Fibroblast of skin of right biceps (primary cell): ENCODE measurements around the gene CCDC51.

ENCODE experiments used
- DNase-seq: peaks from one replicate; pipeline ENCODE4 v3.0.0-alpha.2; 2013

CCDC51 gene

DNA sequence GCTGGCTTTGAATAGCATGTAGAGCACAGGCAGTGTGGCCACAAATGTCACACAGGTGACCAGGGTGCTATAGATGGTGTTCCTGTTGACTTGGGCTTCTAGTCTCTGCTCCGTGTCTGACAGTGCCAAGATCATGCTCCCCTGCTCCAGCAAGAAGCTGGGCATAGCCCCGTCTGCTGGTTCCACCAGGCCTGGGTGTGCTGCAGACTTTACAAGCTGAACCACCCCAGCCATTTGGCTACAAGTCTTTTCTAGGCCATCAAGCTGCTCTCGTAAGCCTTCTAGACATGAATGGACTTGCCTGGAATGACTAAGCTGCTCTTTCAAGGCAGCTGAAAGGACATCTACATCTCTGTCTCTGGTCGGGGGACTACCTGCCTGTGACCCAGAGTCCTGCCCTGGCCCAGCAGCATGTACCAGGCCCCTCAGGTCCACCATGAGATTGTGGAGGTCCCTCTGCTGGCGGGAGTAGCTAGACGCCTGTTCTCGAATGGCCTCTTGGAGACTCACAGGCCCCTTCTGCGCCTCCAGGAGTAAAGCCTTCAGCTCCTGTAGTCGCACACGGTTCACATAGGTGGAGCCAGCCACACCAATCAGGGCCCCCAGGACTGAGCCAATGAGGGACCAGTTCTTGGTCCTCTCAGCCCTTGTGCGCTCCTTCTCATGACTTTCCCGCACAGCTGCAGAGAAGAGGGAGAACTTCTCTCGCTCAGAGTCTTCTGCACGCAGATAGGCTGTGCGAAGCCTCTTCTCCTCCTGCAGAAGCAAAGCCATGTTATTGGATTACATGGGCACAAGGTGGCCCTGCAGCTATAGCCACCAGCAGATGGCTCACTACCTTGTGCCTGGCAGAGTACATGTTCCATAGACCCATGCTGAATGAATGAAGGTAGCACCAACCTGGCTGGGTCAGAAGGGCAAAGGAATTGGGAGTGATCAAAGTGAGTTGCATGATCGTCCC, 7.2 kb downstream of the CCDC51 start:
- no peak for DNase-seq

DNA sequence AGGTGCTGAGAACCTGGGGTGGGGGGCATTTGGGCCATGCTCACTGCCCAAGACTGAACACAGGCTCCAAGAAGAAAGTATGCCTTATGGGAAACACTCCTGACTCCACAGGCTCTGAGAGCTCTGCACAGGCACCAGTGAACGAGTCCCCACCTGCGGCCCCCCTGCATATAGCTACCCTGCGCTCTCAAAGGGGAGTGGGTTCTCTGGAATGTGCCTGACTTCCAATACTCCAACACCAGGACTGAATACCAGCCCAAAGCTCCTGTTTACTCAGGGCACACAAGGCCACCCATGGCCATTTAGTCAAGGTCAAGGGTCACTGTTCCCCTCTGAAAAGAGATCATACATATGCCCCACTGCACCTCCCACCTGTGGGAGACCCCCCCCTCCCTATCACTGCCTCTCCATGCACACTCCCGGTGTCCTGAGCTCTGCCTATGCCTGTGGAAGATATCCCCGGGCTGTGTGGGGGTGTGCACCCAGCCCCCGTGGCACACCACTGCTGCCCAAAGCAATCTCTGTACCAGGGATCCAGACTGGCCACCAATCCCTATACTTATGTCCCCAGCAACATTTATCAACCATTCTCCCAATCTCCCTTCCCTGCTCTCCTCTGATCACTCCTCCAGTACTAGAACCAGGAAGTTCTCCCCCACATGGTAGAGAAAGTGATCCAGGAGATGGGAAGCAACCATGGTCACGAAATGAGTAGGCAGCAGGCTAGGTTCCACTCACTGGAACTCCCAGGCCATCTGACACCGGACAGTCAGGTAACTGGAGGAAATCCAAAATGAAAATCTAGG, 8.5 kb downstream of the CCDC51 start:
- DNase-seq = no peak

GRCh38 chr3:48430708-48431101, 9.2 kb downstream of the CCDC51 start:
- no peak for DNase-seq

- peak; percentile 66 for DNase-seq
Measured at GRCh38 chr3:48429960-48430707, 9.8 kb downstream of the CCDC51 start, which contains the start of gene PLXNB1. Gene PLXNB1 (minus strand): TSS chr3:48430086. CDS start chr3:48424611, 5,475 bp downstream.

GRCh38 chr3:48429317-48429959, 10.5 kb downstream of the CCDC51 start:
- peak; percentile 42 for DNase-seq

DNA sequence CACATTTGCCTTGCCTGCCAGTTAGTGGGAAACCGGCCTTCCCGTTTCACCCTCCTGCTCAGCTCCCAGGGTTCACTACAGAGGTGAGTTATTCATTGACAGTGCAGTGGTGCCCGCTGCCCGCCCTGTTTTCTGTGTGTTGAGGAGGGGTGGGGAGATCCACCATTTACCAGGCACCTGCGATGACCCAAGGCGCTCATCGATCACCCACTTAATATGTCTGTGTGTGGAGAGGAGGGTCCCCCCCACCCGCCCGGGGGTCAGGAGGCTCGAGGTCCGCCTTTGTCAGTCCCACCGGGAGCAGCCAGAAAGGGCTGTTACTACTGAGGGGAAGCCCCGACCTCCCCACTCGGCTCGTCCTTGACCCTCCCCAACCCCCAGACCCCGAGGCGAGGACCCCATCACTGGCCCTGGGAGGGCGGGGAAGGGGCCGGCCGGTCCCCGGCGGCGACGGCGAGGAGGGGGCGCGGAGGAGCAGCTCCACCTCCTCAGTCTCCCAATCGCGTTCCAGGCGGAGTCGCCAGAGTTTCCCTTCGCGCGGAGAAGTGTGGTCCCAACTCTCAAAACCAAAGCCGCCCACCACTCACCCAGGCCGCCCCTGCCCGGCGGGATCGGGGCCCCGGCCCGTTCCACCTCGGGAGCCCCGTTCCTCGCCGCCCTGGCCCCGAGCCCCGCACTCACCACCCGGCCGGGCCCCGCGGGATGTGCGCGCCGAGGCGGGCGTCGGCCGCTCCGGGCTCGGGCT, 11.2 kb downstream of the CCDC51 start:
- peak; percentile 37 for DNase-seq

DNA sequence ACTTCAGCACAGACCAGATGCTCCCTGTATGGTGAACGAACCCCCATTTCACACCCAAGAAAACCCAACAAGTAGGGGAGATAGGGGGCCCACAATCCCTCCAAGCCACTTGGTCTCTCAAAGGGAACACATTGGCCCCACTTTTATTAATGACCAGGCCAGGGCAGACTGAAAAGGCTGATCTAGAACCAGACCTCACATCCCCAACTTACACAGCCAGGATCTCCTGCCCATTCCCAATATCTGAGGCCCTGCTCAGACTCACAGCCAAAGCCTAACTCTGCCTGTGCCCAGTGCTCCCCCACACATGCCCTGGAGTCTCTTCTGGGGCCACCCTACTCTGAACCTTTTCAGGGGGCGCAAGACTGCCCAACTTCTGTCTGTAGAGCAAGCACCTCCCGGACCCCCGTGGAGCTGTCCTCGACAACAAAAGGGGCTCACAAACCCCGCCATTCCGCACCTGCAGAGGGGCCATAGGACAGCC, 11.8 kb downstream of the CCDC51 start:
- no peak for DNase-seq

GRCh38 chr3:48427630-48427962, 12.3 kb downstream of the CCDC51 start:
- DNase-seq = no peak

DNA sequence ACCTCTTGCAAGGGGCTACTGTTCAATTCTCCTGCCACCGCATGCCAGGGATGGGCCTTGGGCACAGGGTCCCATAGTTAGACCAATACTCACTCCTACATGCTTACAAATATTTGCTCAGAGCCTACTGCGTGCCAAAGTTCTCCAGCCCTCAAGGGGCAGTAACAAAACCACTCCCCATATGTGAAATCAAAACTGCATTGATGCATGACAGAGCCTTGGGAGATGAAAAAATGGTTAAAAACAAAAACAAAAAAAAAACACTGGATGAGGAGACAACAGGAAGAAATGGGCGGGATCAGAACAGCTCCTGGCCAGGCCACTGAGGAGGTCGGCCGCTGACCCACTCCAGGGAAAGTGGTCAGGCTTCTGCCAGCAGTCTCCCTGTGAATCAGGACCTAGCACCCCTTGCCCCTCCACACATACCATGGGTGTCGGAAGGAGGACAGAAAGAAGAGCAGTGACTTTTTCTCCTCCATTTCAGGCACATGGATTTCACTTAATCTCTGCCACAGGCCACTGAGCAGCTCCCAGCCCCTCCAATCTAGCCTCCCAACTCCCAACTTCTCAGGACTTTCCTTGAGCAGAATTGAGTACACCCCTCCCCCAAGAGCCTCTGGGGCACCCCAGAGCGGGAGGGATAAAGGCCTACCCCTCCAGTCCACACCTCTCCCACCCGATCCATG, 12.8 kb downstream of the CCDC51 start:
- no peak for DNase-seq

DNA sequence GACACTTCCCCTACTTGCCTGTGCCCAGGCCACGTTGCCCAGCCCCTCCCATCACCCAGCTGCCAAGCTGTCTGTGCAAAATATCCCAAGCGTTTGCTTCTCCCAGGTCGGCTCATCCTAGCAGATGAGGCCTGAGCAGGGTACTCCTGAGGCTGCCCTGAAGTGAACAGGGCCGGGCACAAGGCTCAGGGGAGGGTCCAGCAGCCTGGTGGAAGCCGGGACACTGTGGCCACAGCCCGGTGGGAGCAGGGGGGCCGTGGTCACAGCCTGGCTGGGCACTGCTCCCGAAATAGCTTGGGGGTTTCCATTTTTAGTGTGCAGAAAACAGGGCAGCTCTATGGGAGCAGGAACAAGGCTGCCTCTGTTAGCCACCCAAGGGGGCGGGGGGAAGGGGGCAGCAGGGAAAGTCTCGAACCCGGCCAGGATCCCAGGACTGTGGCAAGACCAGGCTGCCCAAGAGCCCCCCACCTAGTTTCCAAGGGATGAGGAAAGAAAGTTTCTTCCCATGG, 13.5 kb downstream of the CCDC51 start:
- no peak for DNase-seq

DNA sequence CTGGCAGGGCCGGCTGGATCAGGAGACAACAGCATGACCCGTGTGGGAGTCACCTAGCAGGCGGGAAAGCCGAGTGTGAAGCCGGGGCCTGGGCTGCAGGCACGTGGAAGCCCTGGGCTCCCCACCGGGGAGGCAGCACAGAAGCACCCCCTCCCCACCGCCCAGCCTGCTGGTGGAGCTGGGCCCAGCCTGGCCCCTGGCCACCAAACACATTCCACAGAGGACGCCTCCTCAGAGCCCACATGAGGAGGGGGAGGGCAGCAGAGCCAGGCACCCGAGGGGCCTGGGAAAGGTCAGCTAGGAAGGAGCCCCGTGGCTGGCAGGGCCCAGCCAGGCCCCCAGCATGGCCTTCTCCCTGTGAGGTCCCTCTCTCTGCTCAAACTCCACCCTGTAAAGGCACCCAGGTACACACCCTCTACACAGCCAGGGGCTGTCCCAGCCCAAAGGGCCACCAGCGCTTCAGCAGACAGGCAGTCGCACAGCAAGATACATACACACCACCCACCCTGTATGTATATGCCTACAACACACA, 14.6 kb downstream of the CCDC51 start:
- DNase-seq = no peak

DNA sequence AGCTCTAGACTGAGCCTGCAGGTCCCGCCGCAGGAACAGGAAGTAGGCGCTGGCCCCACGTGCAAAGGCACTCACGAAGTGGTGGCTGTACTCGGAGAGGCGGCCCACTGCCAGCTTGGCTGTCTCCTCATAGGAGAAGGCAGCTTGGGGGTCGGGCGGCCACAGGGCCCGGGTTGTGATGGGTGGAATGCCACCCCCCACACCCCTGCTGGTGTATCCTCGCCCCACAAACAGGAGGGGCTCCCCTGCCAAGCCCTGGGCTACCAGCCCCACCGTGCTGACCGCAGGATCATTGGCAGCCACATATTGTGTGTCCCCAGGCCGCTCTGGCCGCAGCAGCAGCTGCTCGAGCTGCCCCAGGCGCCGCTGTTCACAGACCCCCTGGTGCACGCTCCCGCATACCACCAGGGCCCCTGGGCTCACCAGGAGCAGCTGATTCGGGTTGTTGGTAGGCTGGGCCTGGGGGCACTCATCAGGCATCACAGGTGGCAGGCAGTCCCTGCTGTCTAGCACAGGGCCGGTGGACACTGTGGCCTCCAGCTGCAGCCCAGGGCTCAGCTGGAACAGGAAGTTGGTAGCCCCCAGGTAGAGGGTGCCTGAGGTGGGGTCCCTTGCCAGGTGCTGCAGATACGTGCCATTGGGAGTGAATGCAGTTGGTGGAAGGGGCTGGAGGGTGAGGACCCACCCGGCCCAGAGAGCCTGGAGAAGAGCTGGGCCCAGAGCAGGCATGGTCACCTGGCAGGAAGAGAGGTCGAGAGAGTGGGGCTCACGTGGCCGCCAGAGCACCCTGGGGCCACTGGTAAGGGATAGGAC, 15.8 kb downstream of the CCDC51 start:
- no peak for DNase-seq

- DNase-seq = no peak
Measured at GRCh38 chr3:48423241-48423882, 16.6 kb downstream of the CCDC51 start.

GRCh38 chr3:48422681-48423080, 17.2 kb downstream of the CCDC51 start:
- no peak for DNase-seq

DNA sequence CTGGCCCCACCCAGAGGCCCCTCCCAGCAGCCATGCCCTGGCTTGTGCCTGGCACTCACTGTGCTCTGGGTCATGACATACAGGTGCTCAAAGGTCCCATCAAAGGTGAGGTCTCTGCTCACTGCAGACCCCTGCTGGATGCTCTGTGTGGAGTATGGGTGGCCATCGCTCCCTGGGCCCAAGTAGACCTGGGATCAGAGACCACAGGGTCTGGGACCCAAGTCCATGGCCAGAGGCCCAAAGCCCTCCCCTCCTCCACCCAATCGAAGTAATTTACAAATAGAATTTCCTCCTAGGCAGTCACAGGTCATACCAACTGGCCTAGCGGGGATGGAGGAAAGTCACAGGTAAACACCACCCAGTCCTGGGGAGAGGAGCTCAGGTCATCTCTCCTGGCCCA, 17.6 kb downstream of the CCDC51 start:
- no peak for DNase-seq

GRCh38 chr3:48420561-48420960, 19.4 kb downstream of the CCDC51 start:
- DNase-seq = no peak

GRCh38 chr3:48419597-48419996, 20.3 kb downstream of the CCDC51 start:
- DNase-seq = no peak

DNA sequence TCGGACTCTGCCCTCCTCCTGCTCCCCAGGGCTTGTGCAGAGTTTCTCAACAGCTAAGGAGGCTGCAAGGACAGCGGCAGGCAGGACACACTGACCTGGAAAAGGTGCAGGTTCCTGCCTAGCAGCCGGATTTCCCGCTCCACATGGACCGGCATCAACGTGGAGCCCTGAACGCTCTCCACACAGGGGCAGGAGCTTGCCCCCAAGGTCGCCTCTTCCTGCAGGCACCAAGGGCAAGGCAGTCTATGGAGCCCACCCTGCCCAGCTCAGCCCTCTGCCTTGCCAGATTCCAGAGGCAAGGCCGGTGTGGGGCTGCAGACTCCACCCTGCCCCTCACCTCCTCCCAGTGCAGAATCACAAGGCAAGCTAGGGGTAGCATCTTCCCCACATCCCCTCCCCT, 20.8 kb downstream of the CCDC51 start:
- no peak for DNase-seq

DNA sequence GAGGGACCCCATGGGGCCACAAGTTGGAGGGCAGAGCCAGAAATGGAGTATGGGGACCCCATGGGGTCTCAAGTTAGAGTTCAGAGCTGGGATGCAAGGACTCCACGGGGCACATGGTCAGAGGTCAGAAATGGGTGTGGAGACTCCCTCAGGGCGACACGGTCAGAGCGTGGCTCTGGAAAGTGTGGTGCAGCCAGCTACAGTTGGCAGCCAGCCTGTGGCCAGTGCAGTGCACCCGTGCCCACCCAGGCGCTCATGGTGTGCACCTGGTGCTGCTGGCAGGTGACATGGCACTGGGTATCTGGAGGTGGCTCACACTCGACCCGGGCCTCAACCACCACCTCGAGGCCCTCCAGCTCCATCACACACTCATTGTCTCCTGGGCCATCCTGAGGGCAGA, 21.3 kb downstream of the CCDC51 start:
- DNase-seq = no peak
